GM12878 (cell line): ENCODE data around the gene INTS7. TPM values are rescaled to one million over a fixed set of nuclear protein-coding genes. Genes with fewer than 3 reads are reported as not detected.
A peak's percentile ranks its signal among the peaks of the same experiment; 100 is the strongest.

ENCODE experiments used
- BCLAF1 ChIP-seq: fragments of 450-650 bp; IDR thresholded peaks from 2 replicates; pipeline ENCODE4 v1.6.1; 2017; ENCODE audit warnings: antibody characterized with exemption, mild to moderate bottlenecking, moderate library complexity
- EGR1 ChIP-seq, 2 experiments: IDR thresholded peaks; 1 replicate in 1 of 2; 2 replicates in 1 of 2; pipeline ENCODE4 v1.6.1; 2011 to 2012; ENCODE audit warnings: low read depth in 2 of 2, low read length in 2 of 2, borderline replicate concordance in 1 of 2, mild to moderate bottlenecking in 1 of 2, moderate library complexity in 1 of 2
- EZH2 ChIP-seq: IDR thresholded peaks from 2 replicates; pipeline ENCODE4 v1.6.1; 2012; ENCODE audit warnings: low read depth, mild to moderate bottlenecking, control low read depth, inconsistent platforms, low read length, borderline replicate concordance; ENCODE audit not compliant: control insufficient read depth
- MEF2A ChIP-seq: IDR thresholded peaks from 2 replicates; pipeline ENCODE4 v1.6.1; 2011; ENCODE audit warnings: low read depth, mild to moderate bottlenecking, low read length, moderate library complexity; ENCODE audit not compliant: insufficient read depth
- MTA3 ChIP-seq: IDR thresholded peaks from 2 replicates; pipeline ENCODE4 v1.6.1; 2012; ENCODE audit warnings: low read length, inconsistent platforms, borderline replicate concordance
- MYC ChIP-seq: IDR thresholded peaks from 2 replicates; pipeline ENCODE4 v1.6.1; 2011; ENCODE audit warnings: mild to moderate bottlenecking, low read length, moderate library complexity, inconsistent platforms; ENCODE audit not compliant: insufficient read depth, insufficient replicate concordance, insufficient read length, severe bottlenecking
- PBX3 ChIP-seq: IDR thresholded peaks from 2 replicates; pipeline ENCODE4 v1.6.1; 2011; ENCODE audit warnings: mild to moderate bottlenecking, low read depth, low read length, moderate library complexity; ENCODE audit not compliant: insufficient replicate concordance
- RBBP5 ChIP-seq: fragments of 200-600 bp; sonication (generic); conservative IDR thresholded peaks from 2 replicates; pipeline ENCODE4 v1.6.1; 2016
- RCOR1 ChIP-seq: conservative IDR thresholded peaks from 2 replicates; pipeline ENCODE4 v1.6.1; 2012; ENCODE audit warnings: low read depth, low read length, improper control_type of control experiment
- RELB ChIP-seq: fragments of 450-650 bp; IDR thresholded peaks from 2 replicates; pipeline ENCODE4 v1.6.1; 2017; ENCODE audit warnings: low read depth, mild to moderate bottlenecking, moderate library complexity
- SMARCA5 ChIP-seq: fragments of 450-650 bp; IDR thresholded peaks from 2 replicates; pipeline ENCODE4 v1.6.1; 2017; ENCODE audit warnings: mild to moderate bottlenecking
- SRF ChIP-seq, 2 experiments: IDR thresholded peaks; 2 replicates each; pipeline ENCODE4 v1.6.1; 2011; ENCODE audit warnings: low read depth in 2 of 2, low read length in 2 of 2, mild to moderate bottlenecking in 1 of 2, moderate library complexity in 1 of 2
- SUPT20H ChIP-seq: IDR thresholded peaks from 2 replicates; pipeline ENCODE4 v1.6.1; 2011; ENCODE audit warnings: low read depth, mild to moderate bottlenecking, low read length, moderate library complexity, borderline replicate concordance; ENCODE audit not compliant: control insufficient read depth
- TCF3 ChIP-seq: IDR thresholded peaks from 2 replicates; pipeline ENCODE4 v1.6.1; 2012; ENCODE audit warnings: low read depth, mild to moderate bottlenecking, low read length, borderline replicate concordance; ENCODE audit not compliant: insufficient read depth
- ZNF207 ChIP-seq: fragments of 450-650 bp; IDR thresholded peaks from 2 replicates; pipeline ENCODE4 v1.6.1; 2014; ENCODE audit warnings: antibody characterized with exemption, mild to moderate bottlenecking, borderline replicate concordance
- ZZZ3 ChIP-seq: IDR thresholded peaks from 2 replicates; pipeline ENCODE4 v1.6.1; 2011; ENCODE audit warnings: low read depth; ENCODE audit not compliant: control insufficient read depth, insufficient read length
- polyA plus RNA-seq, 11 experiments: library from polyadenylated mRNA; depleted of rRNA in 4 of 11; unstranded in 6 of 11; stranded (reverse) in 5 of 11; fragments of >200 nt; fragmentation: Nextera tagmentation in 4 of 11; fragmentation: Illumina TruSeq in 1 of 11; extraction: Ambion mirVana in 4 of 11; extraction: Trizol in 1 of 11; gene quantifications; 1 replicate in 1 of 11; 2 replicates in 10 of 11; pipeline versions ENCODE4 v1.2.1 to v1.2.3, GENCODE V29; 2011 to 2016; ENCODE audit warnings: inconsistent platforms in 2 of 11, missing spikeins in 2 of 11, low read depth in 1 of 11
- total RNA-seq, 4 experiments: library from RNA; depleted of rRNA in 3 of 4; stranded (reverse); fragments of >200 nt in 3 of 4; fragmentation: Illumina TruSeq in 1 of 4; extraction: Trizol in 1 of 4; gene quantifications; 2 replicates each; pipeline versions ENCODE4 v1.2.1 to v1.2.3, GENCODE V29; 2013 to 2021
- TF ChIP-seq, protein P1 (sequence below): fragments of 450-650 bp; formaldehyde crosslinking; IDR thresholded peaks from 2 replicates; pipeline ENCODE4 v1.4.0; 2022; ENCODE audit warnings: mild to moderate bottlenecking, moderate library complexity
- TF ChIP-seq, protein P2 (sequence below): fragments of 450-650 bp; IDR thresholded peaks from 2 replicates; pipeline ENCODE4 v1.6.1; 2016; ENCODE audit warnings: mild to moderate bottlenecking

Gene INTS7
- total and polyA plus RNA-seq, 10 of the 15 experiments (the other 5 are each of a cell fraction or from before 2014, with no cell fraction given) = 17.1 to 49.1 (median 26.8) TPM

- TF ChIP-seq SRF (IDR thresholded peaks at IDR 0.05; ENCODE audit: low read depth in 2 of 2, low read length in 2 of 2) (no peak), MYC (peak; percentile 83), EGR1 (IDR thresholded peaks at IDR 0.05; ENCODE audit: borderline replicate concordance in 1 of 2, low read depth in 2 of 2, low read length in 2 of 2) (peak in 1 of 2 experiments; percentile 36; a peak in 1 of 3 replicates), PBX3 (no peak), EZH2 (no peak), RCOR1 (0 out of 2 replicates have a peak, but pooled peaks have one; percentile 31), SUPT20H (no peak), RELB (peak; percentile 86), MEF2A (no peak), ZZZ3 (no peak), ZNF207 (peak; percentile 94), MTA3 (no peak), RBBP5 (no peak), BCLAF1 (no peak), TCF3 (no peak; the same call in 1 of the 2 replicates), SMARCA5 (peak; percentile 95)
- TF ChIP-seq, protein P1, sequence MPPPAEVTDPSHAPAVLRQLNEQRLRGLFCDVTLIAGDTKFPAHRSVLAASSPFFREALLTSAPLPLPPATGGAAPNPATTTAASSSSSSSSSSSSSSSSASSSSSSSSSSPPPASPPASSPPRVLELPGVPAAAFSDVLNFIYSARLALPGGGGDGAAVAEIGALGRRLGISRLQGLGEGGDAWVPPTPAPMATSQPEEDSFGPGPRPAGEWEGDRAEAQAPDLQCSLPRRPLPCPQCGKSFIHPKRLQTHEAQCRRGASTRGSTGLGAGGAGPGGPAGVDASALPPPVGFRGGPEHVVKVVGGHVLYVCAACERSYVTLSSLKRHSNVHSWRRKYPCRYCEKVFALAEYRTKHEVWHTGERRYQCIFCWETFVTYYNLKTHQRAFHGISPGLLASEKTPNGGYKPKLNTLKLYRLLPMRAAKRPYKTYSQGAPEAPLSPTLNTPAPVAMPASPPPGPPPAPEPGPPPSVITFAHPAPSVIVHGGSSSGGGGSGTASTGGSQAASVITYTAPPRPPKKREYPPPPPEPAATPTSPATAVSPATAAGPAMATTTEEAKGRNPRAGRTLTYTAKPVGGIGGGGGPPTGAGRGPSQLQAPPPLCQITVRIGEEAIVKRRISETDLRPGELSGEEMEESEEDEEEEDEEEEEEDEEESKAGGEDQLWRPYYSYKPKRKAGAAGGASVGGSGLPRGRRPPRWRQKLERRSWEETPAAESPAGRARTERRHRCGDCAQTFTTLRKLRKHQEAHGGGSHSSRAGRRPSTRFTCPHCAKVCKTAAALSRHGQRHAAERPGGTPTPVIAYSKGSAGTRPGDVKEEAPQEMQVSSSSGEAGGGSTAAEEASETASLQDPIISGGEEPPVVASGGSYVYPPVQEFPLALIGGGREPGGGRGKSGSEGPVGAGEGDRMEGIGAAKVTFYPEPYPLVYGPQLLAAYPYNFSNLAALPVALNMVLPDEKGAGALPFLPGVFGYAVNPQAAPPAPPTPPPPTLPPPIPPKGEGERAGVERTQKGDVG (CRISPR knock-in tag) = no peak
- TF ChIP-seq, protein P2, sequence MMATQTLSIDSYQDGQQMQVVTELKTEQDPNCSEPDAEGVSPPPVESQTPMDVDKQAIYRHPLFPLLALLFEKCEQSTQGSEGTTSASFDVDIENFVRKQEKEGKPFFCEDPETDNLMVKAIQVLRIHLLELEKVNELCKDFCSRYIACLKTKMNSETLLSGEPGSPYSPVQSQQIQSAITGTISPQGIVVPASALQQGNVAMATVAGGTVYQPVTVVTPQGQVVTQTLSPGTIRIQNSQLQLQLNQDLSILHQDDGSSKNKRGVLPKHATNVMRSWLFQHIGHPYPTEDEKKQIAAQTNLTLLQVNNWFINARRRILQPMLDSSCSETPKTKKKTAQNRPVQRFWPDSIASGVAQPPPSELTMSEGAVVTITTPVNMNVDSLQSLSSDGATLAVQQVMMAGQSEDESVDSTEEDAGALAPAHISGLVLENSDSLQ = peak; percentile 61; the same call in 1 of the 2 replicates
Observed at GRCh38 chr1:212035123-212035834, at the start of gene INTS7, which contains the start of gene DTL (continued).
